RKO (cell line): ENCODE results near the gene DLK1.

Source experiments
- DNase-seq: peaks from one replicate; pipeline ENCODE4 v3.0.0-alpha.2; 2016; ENCODE audit warnings: low spot score

Gene DLK1

DNA sequence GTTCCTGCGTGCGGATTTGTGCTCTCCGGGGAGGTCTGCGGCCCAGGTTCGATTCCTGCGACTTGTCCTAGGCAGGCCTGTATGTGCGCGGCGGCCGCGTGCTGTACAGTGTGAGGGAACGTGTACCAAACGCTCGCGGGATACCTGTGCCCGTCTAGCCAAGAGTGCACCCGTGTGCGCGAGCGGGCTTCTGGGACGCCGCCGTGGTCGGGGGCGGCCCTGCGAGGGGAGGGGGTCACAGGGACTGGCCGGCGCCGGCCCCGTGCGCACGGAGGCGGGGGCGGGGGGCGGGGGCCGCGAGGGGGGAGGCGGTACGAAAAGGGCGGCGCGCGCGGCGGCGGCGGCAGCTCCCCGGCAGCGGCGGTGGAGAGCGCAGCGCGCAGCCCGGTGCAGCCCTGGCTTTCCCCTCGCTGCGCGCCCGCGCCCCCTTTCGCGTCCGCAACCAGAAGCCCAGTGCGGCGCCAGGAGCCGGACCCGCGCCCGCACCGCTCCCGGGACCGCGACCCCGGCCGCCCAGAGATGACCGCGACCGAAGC, at the start of gene DLK1:
DLK1 (plus strand) TSS at position 343 of the 536 bp plus-strand sequence; CDS start at position 520, 177 bp downstream.
- no peak for DNase-seq

DNA sequence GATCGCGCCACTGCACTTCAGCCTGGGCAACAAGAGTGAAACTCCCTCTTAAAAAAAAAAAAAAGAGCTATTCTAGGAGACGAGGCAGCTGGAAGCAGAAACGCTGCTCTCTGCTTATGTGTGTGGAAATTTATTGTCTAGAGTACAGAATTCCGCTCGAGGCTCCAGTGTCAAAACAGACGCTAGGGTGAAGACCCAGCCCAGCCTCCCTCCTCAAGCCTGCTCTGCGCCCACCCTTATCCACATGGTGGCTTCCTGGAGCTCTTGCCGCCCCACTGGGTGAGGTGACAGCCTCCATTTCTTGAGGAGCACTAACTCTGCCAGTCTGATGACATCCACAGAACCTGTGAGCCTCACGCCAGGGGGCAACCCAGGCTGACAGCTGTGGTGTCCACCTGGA, 49.5 kb upstream of the DLK1 start:
- no peak for DNase-seq

DNA sequence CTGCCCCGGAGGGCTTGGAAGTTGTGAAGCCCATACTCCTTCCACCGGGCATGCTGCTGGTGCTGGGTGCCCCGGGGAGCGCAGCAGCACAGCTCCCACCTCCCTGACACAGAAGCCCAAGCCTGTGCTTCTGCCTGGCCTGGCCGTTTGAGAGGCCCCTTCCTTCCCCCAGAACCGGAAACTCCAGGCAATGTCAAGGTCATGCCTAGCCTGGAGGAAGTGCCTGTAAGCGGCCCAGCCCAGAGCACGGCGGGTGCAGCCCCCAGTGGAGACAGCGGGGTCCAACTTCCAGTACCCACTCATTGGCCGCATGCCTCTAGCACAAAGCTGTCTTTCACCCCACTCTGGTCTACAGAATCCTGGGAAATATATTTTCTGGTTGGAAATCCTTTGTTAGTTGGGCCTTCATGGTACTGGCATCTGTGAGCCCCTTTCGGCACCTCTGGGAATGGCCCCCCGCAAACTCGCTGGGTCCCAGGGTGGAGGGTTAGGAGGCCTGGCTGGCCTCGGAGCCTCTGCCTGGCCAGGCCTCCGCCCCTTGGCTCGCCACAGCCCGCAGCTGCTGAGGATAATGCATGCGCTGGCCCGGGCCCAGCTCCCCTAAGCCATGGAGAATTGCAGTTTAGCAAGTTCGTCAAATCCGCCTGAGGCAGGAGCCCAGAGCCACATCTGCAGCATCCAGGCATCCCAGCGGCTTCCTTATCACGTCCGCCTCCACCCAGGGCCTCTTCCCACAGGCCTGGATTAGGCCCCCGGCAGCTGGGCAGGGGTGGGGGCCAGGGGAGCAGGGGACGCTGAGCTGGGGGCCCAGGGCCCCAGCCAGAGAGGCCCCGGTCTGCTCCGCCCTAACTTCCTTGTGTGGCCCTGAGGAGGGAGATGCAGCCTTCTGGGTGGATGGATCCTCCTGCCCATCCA, 48.9 kb upstream of the DLK1 start:
- no peak for DNase-seq

DNA sequence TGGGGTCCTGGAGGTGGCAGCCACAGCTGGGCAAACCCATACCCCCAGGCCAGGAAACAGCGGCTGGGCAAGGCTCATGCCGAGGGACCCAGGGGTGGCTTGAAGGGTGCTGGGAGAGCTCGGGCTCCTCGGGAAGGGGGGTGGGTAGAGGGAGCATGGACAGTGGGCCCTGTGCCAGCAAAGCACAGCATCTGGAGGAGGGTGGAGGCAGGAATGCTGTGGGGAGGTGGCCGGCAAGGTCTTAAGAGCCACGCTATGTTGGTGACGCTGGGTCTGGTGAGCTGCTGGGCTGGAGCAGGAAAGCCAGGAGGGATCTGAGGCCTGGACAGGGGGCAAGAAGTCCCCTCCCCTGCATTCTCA, 48.2 kb upstream of the DLK1 start:
- no peak for DNase-seq

DNA sequence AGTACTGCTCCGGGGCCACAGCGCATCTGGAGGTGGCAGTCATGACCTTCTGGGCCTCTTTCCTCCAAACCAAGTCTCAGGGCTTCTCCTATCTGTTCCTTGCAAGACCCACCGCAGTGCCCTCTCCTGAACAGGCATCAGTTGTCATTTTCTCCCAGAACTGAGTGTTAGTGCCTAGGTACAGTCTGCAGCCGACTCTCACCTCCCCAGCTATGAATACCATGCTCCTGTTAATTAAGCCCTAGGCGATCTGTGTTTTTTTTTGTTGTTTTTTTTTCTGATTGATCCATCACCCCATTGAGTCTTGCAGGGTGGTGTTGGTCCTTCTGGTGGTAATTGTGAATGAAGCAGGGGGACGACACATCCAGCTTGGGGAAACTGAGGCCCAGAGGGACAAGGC, 47.5 kb upstream of the DLK1 start:
- DNase-seq, result no peak

DNA sequence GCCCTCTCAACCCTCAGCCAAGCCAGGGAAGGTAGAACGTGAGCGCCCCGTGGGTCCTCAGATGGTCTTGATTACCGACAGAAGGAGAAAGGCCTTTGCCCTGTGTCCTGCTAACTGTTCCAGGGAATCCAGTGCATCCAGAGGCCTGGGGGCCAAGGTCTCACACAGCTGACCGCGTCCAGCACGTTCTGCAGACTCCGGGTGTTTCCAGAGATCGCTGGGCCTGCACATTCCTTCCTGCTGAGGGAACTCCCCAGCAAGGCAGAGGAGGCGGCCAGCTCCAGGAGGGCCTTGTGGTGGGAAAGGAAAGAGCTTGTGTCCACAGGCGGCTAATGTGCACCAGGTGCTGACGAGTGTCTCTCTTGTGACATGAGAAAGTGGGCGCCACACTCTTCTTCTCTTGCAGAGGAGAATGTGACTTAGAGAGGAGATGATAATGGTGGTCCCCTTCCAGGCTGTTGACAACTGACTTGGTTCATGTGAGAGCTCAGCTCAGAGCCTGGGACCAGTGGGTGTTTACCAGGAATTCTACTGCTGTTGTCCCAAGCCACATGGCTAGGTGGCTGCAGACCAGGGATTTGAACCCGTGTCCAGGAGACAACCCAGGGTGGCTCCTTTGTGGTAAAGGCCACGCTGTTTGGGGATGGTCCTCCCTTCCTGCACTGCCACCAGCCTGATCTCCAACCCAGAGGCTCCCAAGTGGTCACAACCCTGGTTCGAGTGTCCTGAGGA, 46.8 kb upstream of the DLK1 start:
- DNase-seq, result no peak

DNA sequence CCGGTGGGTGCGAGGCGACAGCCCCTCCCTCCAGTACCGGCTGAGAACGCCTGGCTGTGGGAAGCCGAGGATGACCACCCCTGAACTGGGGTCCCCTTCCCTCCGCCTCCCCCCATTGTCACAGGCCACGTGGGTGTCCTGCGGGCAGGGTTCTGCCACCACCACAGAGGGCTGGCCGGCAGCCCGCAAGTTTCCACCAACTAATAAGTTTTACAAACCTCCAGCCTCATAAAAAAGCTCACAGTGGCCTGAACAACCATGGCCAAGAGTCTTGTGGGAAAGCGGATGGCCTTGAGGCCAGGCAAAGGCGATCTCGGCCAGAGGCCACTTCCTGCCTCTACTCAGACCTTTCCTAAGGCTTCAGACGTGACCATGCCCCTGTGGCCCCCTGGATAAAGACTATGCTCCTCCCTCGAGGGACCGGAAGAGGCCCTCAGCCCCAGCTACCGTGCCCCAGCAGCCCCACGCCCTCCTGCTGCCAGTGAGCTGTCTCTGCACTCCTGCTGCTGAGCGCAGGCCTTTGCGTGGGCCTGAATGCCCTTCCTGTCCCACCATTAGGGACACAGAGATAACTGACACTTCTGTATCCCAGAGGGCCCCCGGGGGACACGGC, 46.1 kb upstream of the DLK1 start:
- DNase-seq, result no peak

DNA sequence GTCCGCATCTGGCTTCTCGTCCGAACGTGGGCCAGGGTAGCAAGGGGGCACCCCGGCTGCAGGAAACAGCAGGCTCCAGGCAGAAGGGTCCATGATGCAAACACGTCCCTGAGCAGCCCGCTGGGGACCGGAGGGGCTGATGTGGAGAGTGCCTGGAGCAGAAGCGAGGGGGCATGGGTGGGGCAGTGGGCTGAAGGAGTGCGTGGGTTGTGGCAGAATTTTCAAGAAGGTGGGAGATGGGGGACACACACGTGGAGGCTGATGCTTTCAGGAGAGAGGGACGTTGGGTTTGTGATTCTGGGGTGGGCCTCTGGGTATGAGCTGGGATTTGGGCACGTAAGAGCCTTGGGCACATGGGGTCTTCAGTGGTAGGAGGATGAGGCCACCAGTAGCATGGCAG, 45.6 kb upstream of the DLK1 start:
- DNase-seq, result no peak

DNA sequence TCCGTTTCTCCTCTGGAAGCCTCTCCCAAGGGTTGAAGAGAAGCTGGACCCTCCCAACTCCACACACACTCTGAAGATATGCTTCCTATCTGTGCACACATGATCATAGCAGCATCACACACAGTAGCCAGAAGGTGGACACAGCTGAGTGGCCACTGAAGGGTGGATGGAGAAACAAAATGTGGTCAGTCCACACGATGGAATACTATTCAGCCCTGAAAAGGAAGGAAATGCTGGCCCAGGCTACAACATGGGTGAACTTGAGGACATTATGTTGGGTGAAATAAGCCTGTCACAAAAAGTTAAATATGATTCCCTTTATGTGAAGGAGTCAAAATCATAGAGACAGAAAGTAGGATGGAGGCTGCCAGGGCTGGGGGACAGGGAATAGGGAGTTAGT, 43.9 kb upstream of the DLK1 start:
- DNase-seq, result no peak

DNA sequence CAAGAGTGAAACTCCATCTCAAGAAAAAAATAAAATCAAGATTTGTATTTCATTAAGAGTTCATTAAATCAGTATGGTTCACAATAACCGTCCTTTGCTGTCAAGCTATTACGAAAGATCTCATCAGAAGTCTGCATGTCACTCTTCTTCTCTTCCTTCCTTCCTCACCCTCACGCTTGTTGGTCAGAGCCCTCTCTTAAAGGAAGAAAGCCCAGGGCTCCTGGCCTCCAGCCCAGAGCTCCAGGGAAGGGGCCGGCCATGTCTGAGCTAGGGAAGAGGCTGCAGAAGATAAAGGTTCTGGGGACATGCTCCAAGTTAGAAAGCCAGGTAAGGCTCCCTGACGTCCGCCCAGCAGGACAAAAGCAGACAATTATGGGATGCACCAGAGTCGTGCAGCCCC, 43.1 kb upstream of the DLK1 start:
- no peak for DNase-seq

DNA sequence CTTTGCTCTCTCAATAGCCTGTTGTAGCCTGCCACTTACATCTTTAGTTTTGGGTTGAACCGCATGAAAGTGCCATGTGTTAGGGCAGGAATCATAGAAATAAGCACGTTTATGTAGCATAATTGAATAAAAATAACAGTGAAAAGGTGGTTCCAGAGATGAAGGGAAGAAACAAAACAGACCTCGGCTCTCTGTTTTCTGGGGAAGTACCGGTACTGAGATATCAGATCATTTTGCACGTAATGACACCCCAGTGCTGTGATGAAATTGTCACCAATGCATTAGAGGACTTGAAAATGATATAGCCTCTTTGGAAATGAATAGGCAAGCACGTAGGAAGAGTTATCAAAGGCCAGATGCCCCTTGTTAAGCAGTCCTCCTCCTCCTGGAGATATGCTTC, 42.5 kb upstream of the DLK1 start:
- no peak for DNase-seq

DNA sequence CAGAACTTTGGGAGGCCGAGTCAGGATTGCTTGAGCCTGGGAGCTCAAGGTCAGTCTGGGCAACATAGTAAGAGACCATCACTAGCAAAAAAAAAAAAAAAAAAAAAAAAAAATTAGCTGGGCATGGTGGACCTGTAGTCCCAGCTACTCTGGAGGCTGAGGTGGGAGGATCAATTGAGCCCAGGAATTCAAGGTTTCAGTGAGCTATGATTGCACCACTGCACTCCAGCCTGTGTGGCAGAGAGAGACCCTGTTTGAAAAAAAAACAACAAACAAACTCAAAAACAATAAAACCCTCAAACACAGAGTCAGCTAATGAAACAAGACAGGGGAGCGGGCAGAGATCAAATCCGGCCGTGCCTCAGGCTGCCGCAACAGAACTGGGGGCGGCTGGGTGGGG, 41.7 kb upstream of the DLK1 start:
- no peak for DNase-seq

DNA sequence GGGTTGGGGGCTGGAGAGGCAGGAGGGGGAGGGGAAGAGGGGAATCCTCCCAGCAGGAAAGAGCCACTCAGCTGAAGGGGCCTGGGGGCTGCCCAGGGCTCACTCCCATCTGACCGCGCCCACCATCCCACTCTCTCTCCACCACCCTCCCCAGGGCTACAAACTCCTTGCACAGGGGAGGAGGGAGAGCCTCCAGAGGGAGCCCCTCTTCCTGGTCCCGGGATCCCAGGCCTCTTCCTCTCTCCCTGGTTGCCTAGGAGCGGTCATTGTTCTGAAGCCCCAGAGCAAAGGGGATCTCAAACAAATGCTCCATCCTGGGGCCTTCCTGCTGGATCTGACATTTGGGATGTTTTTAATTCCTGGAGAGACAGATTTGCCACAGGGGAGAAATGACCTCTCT, 39.8 kb upstream of the DLK1 start:
- DNase-seq, result no peak

DNA sequence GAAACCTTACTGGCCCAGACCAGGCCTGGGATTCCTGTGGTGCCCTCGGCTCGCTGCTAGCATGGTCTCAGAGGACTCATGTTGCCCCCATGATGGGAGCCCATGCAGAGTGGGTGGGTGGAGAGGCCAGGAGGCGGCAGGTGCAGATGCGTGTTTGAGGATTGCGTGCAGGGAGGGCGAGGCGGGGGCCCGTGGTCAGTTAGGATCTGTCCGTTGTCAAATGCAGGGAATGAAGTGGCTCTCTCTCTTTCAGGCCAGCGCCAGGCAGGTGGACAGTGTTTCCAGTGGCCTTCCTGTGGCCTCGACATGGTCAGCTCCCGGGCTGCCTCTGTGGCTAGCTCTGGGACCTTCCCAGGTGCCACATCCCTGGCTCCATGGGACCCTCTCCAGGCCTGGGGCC, 39.3 kb upstream of the DLK1 start:
- no peak for DNase-seq

DNA sequence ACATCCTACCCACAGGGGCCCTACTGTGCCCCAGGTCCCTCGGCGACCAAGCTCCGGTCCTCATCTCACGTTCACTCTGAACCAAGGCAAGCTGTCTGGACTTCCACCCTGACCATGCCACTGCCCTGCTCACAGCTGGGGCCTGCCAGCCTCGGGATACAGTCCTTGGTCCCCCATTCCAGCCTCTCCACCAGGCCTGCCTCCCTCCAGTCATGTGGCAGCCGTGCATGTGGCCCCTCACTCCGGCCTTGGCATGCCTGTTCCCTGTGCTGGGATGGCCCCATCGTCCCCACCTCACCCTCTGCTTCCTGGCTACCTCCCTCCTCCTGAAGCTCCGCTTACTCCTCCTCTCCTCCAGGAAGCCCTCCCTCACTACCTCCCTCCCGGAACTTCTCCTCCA, 38.6 kb upstream of the DLK1 start:
- no peak for DNase-seq

DNA sequence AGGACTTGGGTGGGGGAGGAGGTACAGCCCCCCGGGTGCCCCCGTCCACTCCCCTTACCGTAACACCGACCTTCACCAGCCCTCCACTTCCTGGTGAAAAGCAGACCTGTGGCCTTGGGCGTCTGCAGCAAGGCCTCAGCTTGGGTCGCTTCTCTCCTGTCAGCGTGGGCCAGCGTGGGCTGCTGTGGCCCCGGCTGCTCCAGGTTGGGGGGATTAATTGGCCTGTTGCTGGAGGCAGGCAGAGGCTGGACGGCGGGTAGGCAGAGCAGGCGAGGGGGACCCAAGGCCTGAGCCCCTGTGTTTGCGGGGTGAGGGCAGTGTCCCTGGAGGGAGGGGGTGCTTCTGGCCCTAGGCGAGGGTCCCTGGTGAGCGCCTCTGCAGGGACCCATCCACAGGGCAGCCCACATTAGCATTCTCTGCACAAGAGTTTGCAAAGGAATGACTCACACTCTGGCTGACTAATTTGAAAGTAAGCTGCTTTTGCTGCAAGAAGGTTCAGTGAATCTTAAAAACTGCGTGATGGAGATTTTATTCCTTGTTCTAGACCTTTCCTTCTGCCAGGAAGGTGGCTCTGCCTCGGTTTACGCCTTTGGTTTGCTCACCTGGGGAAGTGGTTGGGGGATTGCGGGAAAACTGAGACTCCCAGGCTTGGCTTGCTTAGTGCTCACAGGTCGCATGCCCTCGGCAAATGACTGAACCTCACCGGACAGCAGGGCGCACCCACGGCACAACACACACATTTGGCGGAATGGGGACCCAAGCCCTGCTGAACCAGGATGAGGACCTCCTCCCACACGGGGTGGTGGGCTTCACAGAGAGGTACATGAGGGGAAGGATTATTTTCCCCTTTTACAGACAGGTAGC, 37.9 kb upstream of the DLK1 start:
- DNase-seq, result peak; percentile 90

DNA sequence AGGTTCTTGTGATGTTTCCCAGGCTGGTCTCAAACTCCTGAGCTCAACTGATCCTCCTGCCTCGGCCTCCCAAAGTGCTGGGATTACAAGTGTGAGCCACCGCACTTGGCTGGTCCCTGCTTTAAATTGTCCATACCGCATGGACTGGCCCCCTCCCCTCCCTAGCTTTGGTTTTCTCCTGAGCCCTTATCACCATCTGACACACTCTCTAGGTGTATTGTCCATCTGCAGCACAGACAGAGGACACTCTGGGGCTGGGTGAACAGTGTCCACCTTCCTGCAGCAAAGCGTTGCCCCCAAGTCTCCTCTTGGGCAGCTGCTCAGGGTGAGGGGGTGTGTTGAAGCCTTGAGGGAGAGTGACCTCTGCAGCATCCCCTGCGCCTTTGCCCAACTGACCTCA, 36.0 kb upstream of the DLK1 start:
- no peak for DNase-seq

DNA sequence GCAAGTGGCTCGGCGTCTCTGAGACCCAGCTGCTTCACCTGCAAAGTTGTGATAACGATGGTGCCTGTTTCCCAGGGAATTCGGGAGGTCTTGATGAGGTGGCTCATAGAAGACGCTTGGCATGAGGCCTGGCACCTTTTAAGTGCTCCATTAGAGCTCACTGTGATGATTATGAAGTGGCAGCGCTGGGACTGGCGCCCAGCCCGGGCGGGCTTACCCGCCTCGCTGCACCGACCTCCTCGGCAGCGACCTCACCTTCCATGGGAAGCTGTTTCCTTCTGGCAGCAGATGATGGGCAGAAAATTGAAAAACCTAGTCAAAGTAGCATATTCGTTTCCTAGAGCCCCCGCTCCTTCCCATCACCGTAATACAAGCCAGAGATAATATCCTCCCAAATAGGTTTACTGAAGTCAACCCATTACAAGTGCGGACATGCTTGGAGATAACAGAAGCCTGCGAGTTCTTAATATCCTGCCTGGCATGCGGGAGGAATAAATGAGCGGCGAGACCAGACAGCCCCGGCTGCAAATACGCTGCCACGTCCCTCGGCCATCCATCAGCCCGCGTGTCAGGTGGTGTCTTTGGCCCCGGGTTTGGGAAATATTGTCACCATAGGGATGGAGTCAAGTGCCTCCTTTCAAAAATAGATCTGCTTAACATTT, 35.2 kb upstream of the DLK1 start:
- peak; percentile 38 for DNase-seq

DNA sequence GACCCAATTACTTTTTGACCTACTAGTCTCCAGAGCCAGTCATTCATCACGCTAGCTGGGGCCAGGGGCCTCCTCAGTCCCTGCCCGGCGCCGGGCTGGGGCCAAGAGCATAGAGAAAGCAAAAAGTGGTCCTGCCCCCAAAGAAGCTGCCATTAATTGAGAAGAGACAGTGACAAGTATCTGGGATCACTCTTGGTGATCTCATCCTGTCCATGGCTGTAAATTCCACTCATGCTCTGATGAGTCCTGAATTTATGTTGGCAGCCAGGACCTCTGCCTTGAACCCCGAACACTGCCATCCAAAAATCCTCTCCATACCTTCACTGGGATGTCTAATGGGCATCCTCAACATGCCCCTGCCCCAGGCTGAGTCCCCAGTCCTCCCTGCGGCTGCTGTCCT, 34.4 kb upstream of the DLK1 start:
- DNase-seq, result peak; percentile 76

DNA sequence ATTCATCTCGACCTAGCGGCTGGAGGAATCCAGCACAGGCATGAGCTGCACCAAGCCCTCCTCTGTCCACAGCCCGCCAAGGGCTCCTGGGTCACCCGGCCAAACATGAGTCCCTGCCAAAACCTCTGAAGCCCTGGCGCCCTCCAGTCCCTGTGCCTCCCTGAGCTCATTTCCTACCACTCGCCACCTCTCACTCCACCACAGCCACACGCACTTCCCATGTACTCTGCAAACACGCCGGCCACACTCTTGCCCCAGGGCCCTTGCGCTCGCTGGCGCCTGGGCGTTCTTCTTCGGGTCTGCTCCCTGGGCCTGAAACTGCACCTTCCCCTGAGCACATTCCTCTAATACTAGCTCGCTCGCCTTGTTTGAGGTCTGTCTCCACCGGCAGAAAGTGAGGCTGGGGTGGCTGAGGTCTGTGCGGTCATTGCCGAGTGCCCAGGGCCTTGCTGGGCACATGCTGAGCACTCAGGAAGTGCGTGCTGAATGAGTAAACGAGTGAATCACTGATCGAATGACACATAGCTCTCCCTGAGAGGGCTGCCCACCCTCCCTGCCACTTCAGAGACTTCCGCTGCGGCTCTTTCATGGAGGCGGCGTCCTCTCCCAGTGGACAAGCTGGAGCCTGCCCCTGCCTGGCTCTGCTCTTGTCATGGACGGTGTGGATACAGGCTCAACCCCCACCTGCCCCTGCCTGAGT, 33.7 kb upstream of the DLK1 start:
- DNase-seq, result peak; percentile 98
